HepG2 (cell line): ENCODE results near the gene NACAD. TPM values are rescaled to one million over a fixed set of nuclear protein-coding genes. Genes with fewer than 3 reads are reported as not detected.

ENCODE experiments used
- ATAC-seq: fragments of 200-7000 bp; cut with Tn5 transposase; 3 replicates; pipeline ENCODE4 v1.9.1; 2020; ENCODE audit warnings: mild to moderate bottlenecking, moderate library complexity
- BruUV-seq: library from RNA; stranded (reverse); fragments of 400-500 nt; replicated peaks from 2 replicates; lab custom pipeline; 2021; lab: Mats Ljungman, UMichigan
- CTCF ChIA-PET: fragments of 300-600 bp; formaldehyde crosslinking; extraction: SDS; loops from one replicate; lab custom pipeline; 2021; ENCODE audit warnings: low total read pairs, inconsistent platforms, low intra/inter-chr PET ratio; lab: Yijun Ruan, JAX
- POLR2A ChIA-PET: fragments of 350-600 bp; sonication (Branson Sonifier 250); formaldehyde crosslinking; loops from one replicate; lab custom pipeline; 2020; ENCODE audit warnings: antibody characterized with exemption, inconsistent platforms; lab: Yijun Ruan, JAX
- DNase-seq: peaks from one replicate; pipeline ENCODE4 v3.0.0-alpha.2; 2015; ENCODE audit warnings: low spot score
- FAIRE-seq: peaks from 3 replicates; lab custom pipeline; 2011; peaks lifted over from hg19 to GRCh38; lab: Jason Lieb, UNC
- H2AFZ ChIP-seq: one replicate; pipeline ENCODE4 v1.6.1; 2011; ENCODE audit warnings: low read length, inconsistent platforms
- H3K27ac ChIP-seq: fragments of 300-600 bp; 3 replicates; pipeline ENCODE4 v1.8.0; 2011; ENCODE audit warnings: mixed run types, mild to moderate bottlenecking, mixed read lengths, low read length, inconsistent platforms; ENCODE audit not compliant: insufficient read depth; ENCODE audit errors: extremely low read length
- H3K27me3 ChIP-seq, 2 experiments: fragments of 200-600 bp in 1 of 2; 2 replicates in 1 of 2; 3 replicates in 1 of 2; pipeline versions ENCODE4 v1.6.0 to v1.8.0; 2011; ENCODE audit warnings: low read length in 2 of 2, mild to moderate bottlenecking in 2 of 2, moderate library complexity in 2 of 2, inconsistent platforms in 1 of 2; ENCODE audit not compliant: insufficient read depth in 2 of 2, control insufficient read depth in 1 of 2
- H3K36me3 ChIP-seq, 2 experiments: fragments of 200-600 bp in 1 of 2; replicated peaks in 1 of 2; 2 replicates in 1 of 2; 3 replicates in 1 of 2; pipeline versions ENCODE4 v1.5.1 to v1.8.0; 2011; ENCODE audit warnings: low read length in 2 of 2, inconsistent platforms in 1 of 2; ENCODE audit not compliant: insufficient read depth in 2 of 2, control insufficient read depth in 1 of 2
- H3K4me1 ChIP-seq: 2 replicates; pipeline ENCODE4 v1.5.1; 2012; ENCODE audit warnings: low read length, inconsistent platforms; ENCODE audit not compliant: insufficient read depth
- H3K4me2 ChIP-seq: 2 replicates; pipeline ENCODE4 v1.6.0; 2011; ENCODE audit warnings: low read depth, low read length, inconsistent platforms
- H3K4me3 ChIP-seq, 3 experiments: fragments of 200-600 bp in 1 of 3; sonication (generic), shearing (Covaris generic) in 1 of 3; replicated peaks in 1 of 3; 2 replicates each; pipeline ENCODE4 v1.5.1; 2011 to 2016; ENCODE audit warnings: low read length in 3 of 3, inconsistent platforms in 2 of 3, low read depth in 2 of 3, mild to moderate bottlenecking in 2 of 3, control low read depth in 1 of 3, mixed read lengths in 1 of 3; ENCODE audit not compliant: insufficient read depth in 1 of 3
- H3K79me2 ChIP-seq: one replicate; pipeline ENCODE4 v1.6.1; 2011; ENCODE audit warnings: low read length, inconsistent platforms; ENCODE audit not compliant: insufficient read depth
- H3K9ac ChIP-seq: 2 replicates; pipeline ENCODE4 v1.6.0; 2011; ENCODE audit warnings: mild to moderate bottlenecking, low read depth, low read length, inconsistent platforms; ENCODE audit not compliant: insufficient read depth
- H3K9me3 ChIP-seq: 2 replicates; pipeline ENCODE4 v1.5.1; 2012; ENCODE audit warnings: mild to moderate bottlenecking, low read length
- H4K20me1 ChIP-seq: 2 replicates; pipeline ENCODE4 v1.6.0; 2011; ENCODE audit warnings: inconsistent platforms, mild to moderate bottlenecking, low read length, moderate library complexity; ENCODE audit not compliant: insufficient read depth
- ATF5 ChIP-seq: sonication (generic); formaldehyde crosslinking; IDR thresholded peaks from 2 replicates; pipeline ENCODE4 v1.4.0; 2020; ENCODE audit warnings: mild to moderate bottlenecking, low read depth, missing genetic modification reagents
- BCL6 ChIP-seq: IDR thresholded peaks from 2 replicates; pipeline ENCODE4 v1.6.1; 2016; ENCODE audit warnings: missing genetic modification reagents, missing compliant biosample characterization
- CBX5 ChIP-seq: sonication (generic); formaldehyde crosslinking; IDR thresholded peaks from 2 replicates; pipeline ENCODE4 v1.4.0; 2020; ENCODE audit warnings: missing genetic modification reagents, borderline replicate concordance
- CTCF ChIP-seq: sonication (generic); formaldehyde crosslinking; IDR thresholded peaks from 2 replicates; pipeline ENCODE4 v1.5.0; 2020; ENCODE audit warnings: mild to moderate bottlenecking, missing genetic modification reagents, moderate library complexity
- E2F5 ChIP-seq: sonication (generic); formaldehyde crosslinking; conservative IDR thresholded peaks from 2 replicates; pipeline ENCODE4 v1.4.0; 2020; ENCODE audit warnings: missing genetic modification reagents
- FIP1L1 ChIP-seq: fragments of 200-400 bp; formaldehyde crosslinking; IDR thresholded peaks from 2 replicates; pipeline ENCODE4 v1.6.1; 2018; ENCODE audit warnings: low read depth, mild to moderate bottlenecking, low read length, moderate library complexity, borderline replicate concordance; ENCODE audit not compliant: insufficient read depth
- MAZ ChIP-seq, 2 experiments: sonication (generic) in 1 of 2; formaldehyde crosslinking in 1 of 2; IDR thresholded peaks; 2 replicates each; pipeline versions ENCODE4 v1.5.0 to v1.6.1; 2012 to 2020; ENCODE audit warnings: low read depth in 2 of 2, mild to moderate bottlenecking in 2 of 2, borderline replicate concordance in 1 of 2, improper control_type of control experiment in 1 of 2, low read length in 1 of 2, missing genetic modification reagents in 1 of 2, moderate library complexity in 1 of 2
- RAD21 ChIP-seq: fragments of 450-650 bp; formaldehyde crosslinking; IDR thresholded peaks from 2 replicates; pipeline ENCODE4 v1.5.0; 2020; ENCODE audit warnings: mild to moderate bottlenecking
- SKI ChIP-seq: fragments of 450-650 bp; IDR thresholded peaks from one replicate; pipeline ENCODE4 v1.6.1; 2018; ENCODE audit warnings: mild to moderate bottlenecking; ENCODE audit not compliant: partially characterized antibody
- ZNF143 ChIP-seq: sonication (generic); formaldehyde crosslinking; IDR thresholded peaks from 2 replicates; pipeline ENCODE4 v1.4.0; 2020; ENCODE audit warnings: missing genetic modification reagents
- ZNF281 ChIP-seq: sonication (generic); formaldehyde crosslinking; IDR thresholded peaks from 2 replicates; pipeline ENCODE4 v1.4.0; 2020; ENCODE audit warnings: missing genetic modification reagents, borderline replicate concordance
- ZNF44 ChIP-seq: sonication (generic); formaldehyde crosslinking; IDR thresholded peaks from 2 replicates; pipeline ENCODE4 v1.5.1; 2020; ENCODE audit warnings: mild to moderate bottlenecking, missing genetic modification reagents
- ZNF567 ChIP-seq: sonication (generic); formaldehyde crosslinking; IDR thresholded peaks from 2 replicates; pipeline ENCODE4 v1.8.1; 2023; ENCODE audit warnings: mild to moderate bottlenecking, missing genetic modification reagents, borderline replicate concordance
- ZNF746 ChIP-seq: sonication (generic); formaldehyde crosslinking; IDR thresholded peaks from 2 replicates; pipeline ENCODE4 v1.8.0; 2022; ENCODE audit warnings: mild to moderate bottlenecking, missing genetic modification reagents
- WGBS: methylation state at CpG from one replicate; pipeline ENCODE4 v1.1.6; 2017; ENCODE audit warnings: low lambda C conversion rate; 5-methylcytosine and 5-hydroxymethylcytosine counted together
- in situ Hi-C: cut with HindIII; loops from 2 replicates; pipeline ENCODE4 v1.10.0; 2017; ENCODE audit warnings: low pct_unique_long_range_greater_than_20kb; ENCODE audit not compliant: extremely low pct_ligation_motif_present
- intact Hi-C: fragments of 100-400 bp; cut with micrococcal nuclease; formaldehyde crosslinking; loops from one replicate; pipeline ENCODE4 v1.10.0; 2022; ENCODE audit not compliant: unreplicated experiment
- polyA plus RNA-seq, 8 experiments: library from polyadenylated mRNA; depleted of rRNA in 3 of 8; stranded (reverse) in 7 of 8; unstranded in 1 of 8; fragments of >200 nt; fragmentation: Illumina TruSeq in 4 of 8; extraction: Trizol in 4 of 8; gene quantifications; 2 replicates each; pipeline versions ENCODE4 v1.2.1 to v1.2.3, GENCODE V29; 2011 to 2016; ENCODE audit warnings: low read depth in 4 of 8, missing spikeins in 1 of 8, mixed read lengths in 1 of 8; ENCODE audit not compliant: insufficient read depth in 1 of 8
- total RNA-seq, 5 experiments: library from RNA; depleted of rRNA; stranded (reverse); fragments of >200 nt; fragmentation: Illumina TruSeq; extraction: Trizol; gene quantifications; 2 replicates each; pipeline ENCODE4 v1.2.3, GENCODE V29; 2016; ENCODE audit warnings: low read depth in 1 of 5

The NACAD gene
- total and polyA plus RNA-seq, 2 of the 13 experiments (the other 11 are each of a cell fraction or from before 2014, with no cell fraction given), result 0.04 TPM; not detected in 1

- TF ChIP-seq MAZ (IDR thresholded peaks at IDR 0.05; ENCODE audit: borderline replicate concordance, low read depth, low read length) (no peak), MAZ (CRISPR knock-in tag; IDR thresholded peaks at IDR 0.05; ENCODE audit: low read depth) (no peak), ZNF44 (CRISPR knock-in tag) (no peak), RAD21 (peak; percentile 30; the same call in 1 of the 2 replicates), CTCF (CRISPR knock-in tag) (peak; percentile 54), ZNF281 (CRISPR knock-in tag) (no peak), SKI (no peak)
These were observed 10.6 kb downstream of the NACAD start (continued) for GRCh38 chr7:45078125-45078681.

- no peaks in the 10 kb centered on the region for H4K20me1 ChIP-seq
- POLR2A ChIA-PET, result no interaction called here
- no peak overlapping the region for H3K4me2 ChIP-seq
- no peak overlapping the region for H3K9ac ChIP-seq
- CTCF ChIA-PET, result interaction anchor here (1.9 kb wide), 1 partner anchor 58 kb away, joined by 7 read pairs; no protein-coding TSS in a partner anchor
- H3K4me1 ChIP-seq, result no peaks in the 10 kb centered on the region
- in situ Hi-C loops (no loop called here), intact Hi-C loops (no loop called here)
- H2AFZ ChIP-seq, result no peak overlapping the region
- H3K4me3 ChIP-seq, result no peak overlapping the region
- ATAC-seq (no peak), DNase-seq (no peak), FAIRE-seq (no peak)
- 87% methylated on average over 3 of the region's 9 CpGs for WGBS
- H3K27me3 ChIP-seq, result peaks cover 0 to 4% of the 10 kb centered on the region in 2 experiments; a peak in 1 of 5 replicates
- no peaks in the 10 kb centered on the region for H3K9me3 ChIP-seq
- BruUV-seq, result no TSS peak
- TF ChIP-seq ZNF567 (CRISPR knock-in tag) (no peak), E2F5 (CRISPR knock-in tag) (no peak), ZNF143 (no peak), BCL6 (no peak), ZNF746 (CRISPR knock-in tag) (no peak), ATF5 (CRISPR knock-in tag) (no peak), CBX5 (CRISPR knock-in tag) (no peak), FIP1L1 (no peak)
- no peaks in the 10 kb centered on the region for H3K79me2 ChIP-seq
- H3K36me3 ChIP-seq, result peaks cover 4 to 15% of the 10 kb centered on the region in 2 experiments; a peak in 3 of 5 replicates
- no peak overlapping the region for H3K27ac ChIP-seq
These were observed 11.2 kb downstream of the NACAD start for GRCh38 chr7:45077579-45077978.
